GM23338 (cell line): Measurements from ENCODE around the gene CUX1. TPM values are rescaled to one million over a fixed set of nuclear protein-coding genes. Genes with fewer than 3 reads are reported as not detected.

Experiments used
- ATAC-seq: fragments of 200-7000 bp; cut with Tn5 transposase; 3 replicates; pipeline ENCODE4 v1.9.1; 2020
- DNase-seq: peaks from one replicate; pipeline ENCODE4 v3.0.0-alpha.2; 2015; ENCODE audit warnings: low spot score
- H2AFZ ChIP-seq: fragments of 200-600 bp; sonication (generic); 2 replicates; pipeline ENCODE4 v1.8.0; 2016; ENCODE audit warnings: antibody characterized with exemption, mild to moderate bottlenecking, moderate library complexity
- H3F3A ChIP-seq: fragments of 200-600 bp; sonication (generic); replicated peaks from 2 replicates; pipeline ENCODE4 v1.8.0; 2017; ENCODE audit warnings: antibody characterized with exemption, mixed run types, low read depth
- H3K27ac ChIP-seq: fragments of 200-600 bp; sonication (generic); 2 replicates; pipeline ENCODE4 v1.6.1; 2016; ENCODE audit warnings: low read depth
- H3K27me3 ChIP-seq: fragments of 200-600 bp; sonication (generic); 2 replicates; pipeline ENCODE4 v1.8.0; 2016; ENCODE audit warnings: mild to moderate bottlenecking, mixed run types, moderate library complexity; ENCODE audit not compliant: insufficient read depth
- H3K36me3 ChIP-seq: fragments of 200-600 bp; sonication (generic); 2 replicates; pipeline ENCODE4 v1.8.0; 2016; ENCODE audit warnings: mild to moderate bottlenecking; ENCODE audit not compliant: insufficient read depth
- H3K4me1 ChIP-seq: fragments of 200-600 bp; sonication (generic); 2 replicates; pipeline ENCODE4 v1.8.0; 2016; ENCODE audit warnings: mild to moderate bottlenecking, moderate library complexity; ENCODE audit not compliant: insufficient read depth
- H3K4me2 ChIP-seq: fragments of 200-600 bp; sonication (generic); 2 replicates; pipeline ENCODE4 v1.7.1; 2017; ENCODE audit warnings: mixed run types
- H3K4me3 ChIP-seq: fragments of 200-600 bp; sonication (generic); 2 replicates; pipeline ENCODE4 v1.6.1; 2016; ENCODE audit warnings: mixed run types
- H3K79me2 ChIP-seq: fragments of 200-600 bp; sonication (generic); replicated peaks from 2 replicates; pipeline ENCODE4 v1.8.0; 2017; ENCODE audit warnings: mild to moderate bottlenecking; ENCODE audit not compliant: insufficient read depth
- H3K9me2 ChIP-seq: fragments of 200-600 bp; sonication (generic); 2 replicates; pipeline ENCODE4 v1.8.0; 2017; ENCODE audit not compliant: insufficient read depth
- H4K20me1 ChIP-seq: fragments of 200-600 bp; sonication (generic); replicated peaks from 2 replicates; pipeline ENCODE4 v1.8.0; 2017; ENCODE audit warnings: mild to moderate bottlenecking; ENCODE audit not compliant: insufficient read depth
- H3K27ac Mint-ChIP-seq: 2 replicates; pipeline ENCODE4 v1.8.0; 2020; ENCODE audit warnings: inconsistent platforms, mild to moderate bottlenecking, moderate library complexity, mixed read lengths
- H3K27me3 Mint-ChIP-seq: 3 replicates; pipeline ENCODE4 v1.8.0; 2022; ENCODE audit warnings: low read depth, mild to moderate bottlenecking, moderate library complexity, mixed read lengths, inconsistent platforms; ENCODE audit not compliant: insufficient read depth, poor library complexity
- H3K36me3 Mint-ChIP-seq: 3 replicates; pipeline ENCODE4 v1.8.0; 2021; ENCODE audit warnings: low read depth, mild to moderate bottlenecking, inconsistent platforms, moderate library complexity, mixed read lengths
- H3K4me1 Mint-ChIP-seq: 3 replicates; pipeline ENCODE4 v1.8.0; 2020; ENCODE audit warnings: mild to moderate bottlenecking, inconsistent platforms, mixed read lengths
- H3K4me3 Mint-ChIP-seq: 3 replicates; pipeline ENCODE4 v1.8.0; 2021; ENCODE audit warnings: moderate library complexity, mild to moderate bottlenecking, inconsistent platforms, mixed read lengths
- H3K9me3 Mint-ChIP-seq: 3 replicates; pipeline ENCODE4 v1.8.0; 2020; ENCODE audit warnings: moderate library complexity, mild to moderate bottlenecking, inconsistent platforms, mixed read lengths
- CTCF ChIP-seq, 2 experiments: fragments of 200-600 bp in 1 of 2; sonication (generic) in 1 of 2; conservative IDR thresholded peaks; 2 replicates each; pipeline versions ENCODE4 v1.5.1 to v1.6.1; 2016 to 2017; ENCODE audit warnings: antibody characterized with exemption in 2 of 2, low read depth in 2 of 2, mild to moderate bottlenecking in 2 of 2, moderate library complexity in 1 of 2
- EZH2 ChIP-seq: fragments of 200-600 bp; sonication (generic); IDR thresholded peaks from one replicate; pipeline ENCODE4 v1.8.0; 2017; ENCODE audit warnings: antibody characterized with exemption, mild to moderate bottlenecking, low read depth; ENCODE audit not compliant: unreplicated experiment
- EZH2phosphoT487 ChIP-seq: fragments of 200-600 bp; sonication (generic); IDR thresholded peaks from one replicate; pipeline ENCODE4 v1.8.1; 2018; ENCODE audit warnings: antibody characterized with exemption; ENCODE audit not compliant: unreplicated experiment
- NANOG ChIP-seq: IDR thresholded peaks from 2 replicates; pipeline ENCODE4 v1.6.1; 2016; ENCODE audit warnings: antibody characterized with exemption, borderline replicate concordance
- POLR2AphosphoS5 ChIP-seq: IDR thresholded peaks from 2 replicates; pipeline ENCODE4 v1.6.1; 2016; ENCODE audit warnings: antibody characterized with exemption, low read depth
- STAT1 ChIP-seq: IDR thresholded peaks from one replicate; pipeline ENCODE4 v1.6.1; 2016; ENCODE audit warnings: antibody characterized with exemption; ENCODE audit not compliant: unreplicated experiment
- ZNF114 ChIP-seq: fragments of 250-450 bp; sonication (Bioruptor Pico); IDR thresholded peaks from 2 replicates; pipeline ENCODE4 v1.5.0; 2020; ENCODE audit warnings: mild to moderate bottlenecking, moderate library complexity
- ZNF331 ChIP-seq: fragments of 250-450 bp; sonication (Bioruptor Pico); IDR thresholded peaks from 2 replicates; pipeline ENCODE4 v1.5.0; 2020; ENCODE audit warnings: low read depth, mild to moderate bottlenecking, moderate library complexity
- polyA plus RNA-seq: library from polyadenylated mRNA; unstranded; fragments of >200 nt; fragmentation: Nextera tagmentation; extraction: Ambion mirVana; gene quantifications from 2 replicates; pipeline ENCODE4 v1.2.1, GENCODE V29; 2016
- total RNA-seq: library from RNA; depleted of rRNA; stranded (reverse); fragments of >200 nt; shearing (Covaris generic); gene quantifications from 2 replicates; pipeline ENCODE4 v1.2.3, GENCODE V29; 2014
- TF ChIP-seq, protein P1 (sequence below): IDR thresholded peaks from one replicate; pipeline ENCODE4 v1.6.1; 2018; ENCODE audit warnings: antibody characterized with exemption; ENCODE audit not compliant: unreplicated experiment

Gene CUX1
- total and polyA plus RNA-seq, 2 experiments from 2014 or later = 49.9 to 64.0 TPM

- H3K4me3 Mint-ChIP-seq = no peak overlapping the region
- no peak overlapping the region for H3K4me2 ChIP-seq
- no peaks in the 10 kb centered on the region for H3K36me3 ChIP-seq
- DNase-seq (no peak), ATAC-seq (no peak)
- no peaks in the 10 kb centered on the region for H3K4me1 Mint-ChIP-seq
- no peak overlapping the region for H3K27ac Mint-ChIP-seq
- no peak overlapping the region for H3K27ac ChIP-seq
- no peak overlapping the region for H2AFZ ChIP-seq
- peaks cover 8% of the 10 kb centered on the region for H3K27me3 Mint-ChIP-seq
- no peaks in the 10 kb centered on the region for H3K9me3 Mint-ChIP-seq
- no peaks in the 10 kb centered on the region for H3K79me2 ChIP-seq
- no peaks in the 10 kb centered on the region for H3F3A ChIP-seq
- TF ChIP-seq, protein P1, sequence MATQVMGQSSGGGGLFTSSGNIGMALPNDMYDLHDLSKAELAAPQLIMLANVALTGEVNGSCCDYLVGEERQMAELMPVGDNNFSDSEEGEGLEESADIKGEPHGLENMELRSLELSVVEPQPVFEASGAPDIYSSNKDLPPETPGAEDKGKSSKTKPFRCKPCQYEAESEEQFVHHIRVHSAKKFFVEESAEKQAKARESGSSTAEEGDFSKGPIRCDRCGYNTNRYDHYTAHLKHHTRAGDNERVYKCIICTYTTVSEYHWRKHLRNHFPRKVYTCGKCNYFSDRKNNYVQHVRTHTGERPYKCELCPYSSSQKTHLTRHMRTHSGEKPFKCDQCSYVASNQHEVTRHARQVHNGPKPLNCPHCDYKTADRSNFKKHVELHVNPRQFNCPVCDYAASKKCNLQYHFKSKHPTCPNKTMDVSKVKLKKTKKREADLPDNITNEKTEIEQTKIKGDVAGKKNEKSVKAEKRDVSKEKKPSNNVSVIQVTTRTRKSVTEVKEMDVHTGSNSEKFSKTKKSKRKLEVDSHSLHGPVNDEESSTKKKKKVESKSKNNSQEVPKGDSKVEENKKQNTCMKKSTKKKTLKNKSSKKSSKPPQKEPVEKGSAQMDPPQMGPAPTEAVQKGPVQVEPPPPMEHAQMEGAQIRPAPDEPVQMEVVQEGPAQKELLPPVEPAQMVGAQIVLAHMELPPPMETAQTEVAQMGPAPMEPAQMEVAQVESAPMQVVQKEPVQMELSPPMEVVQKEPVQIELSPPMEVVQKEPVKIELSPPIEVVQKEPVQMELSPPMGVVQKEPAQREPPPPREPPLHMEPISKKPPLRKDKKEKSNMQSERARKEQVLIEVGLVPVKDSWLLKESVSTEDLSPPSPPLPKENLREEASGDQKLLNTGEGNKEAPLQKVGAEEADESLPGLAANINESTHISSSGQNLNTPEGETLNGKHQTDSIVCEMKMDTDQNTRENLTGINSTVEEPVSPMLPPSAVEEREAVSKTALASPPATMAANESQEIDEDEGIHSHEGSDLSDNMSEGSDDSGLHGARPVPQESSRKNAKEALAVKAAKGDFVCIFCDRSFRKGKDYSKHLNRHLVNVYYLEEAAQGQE = no peak
- no peak for TF ChIP-seq ZNF114 (CRISPR knock-in tag)
- no peaks in the 10 kb centered on the region for H3K4me1 ChIP-seq
- H3K9me2 ChIP-seq = no peaks in the 10 kb centered on the region
- H4K20me1 ChIP-seq = no peaks in the 10 kb centered on the region; the same call in 1 of the 2 replicates
- H3K4me3 ChIP-seq = no peak overlapping the region
- H3K27me3 ChIP-seq = no peaks in the 10 kb centered on the region
- peaks cover 10% of the 10 kb centered on the region for H3K36me3 Mint-ChIP-seq
Measured at GRCh38 chr7:102223184-102223583, 405.8 kb downstream of the CUX1 start.

- Mint-ChIP-seq H3K4me3 (no peak overlapping the region), H3K27me3 (peaks cover 5% of the 10 kb centered on the region), H3K9me3 (no peaks in the 10 kb centered on the region), H3K4me1 (no peaks in the 10 kb centered on the region), H3K36me3 (peaks cover 25% of the 10 kb centered on the region), H3K27ac (no peak overlapping the region)
- Histone ChIP-seq H3F3A (no peaks in the 10 kb centered on the region), H3K4me1 (no peaks in the 10 kb centered on the region), H3K27me3 (no peaks in the 10 kb centered on the region), H3K79me2 (no peaks in the 10 kb centered on the region), H3K4me2 (no peak overlapping the region), H3K36me3 (no peaks in the 10 kb centered on the region; the same call in 1 of the 2 replicates), H3K4me3 (no peak overlapping the region), H4K20me1 (no peaks in the 10 kb centered on the region; the same call in 1 of the 2 replicates), H2AFZ (no peak overlapping the region), H3K9me2 (no peaks in the 10 kb centered on the region), H3K27ac (no peak overlapping the region)
- no peak for DNase-seq
- ATAC-seq = no peak
- no peak for TF ChIP-seq STAT1
- TF ChIP-seq EZH2phosphoT487 = no peak
- no peak for TF ChIP-seq ZNF331 (CRISPR knock-in tag)
- TF ChIP-seq POLR2AphosphoS5 = no peak
- no peak for TF ChIP-seq EZH2
- TF ChIP-seq, protein P1 = no peak
- TF ChIP-seq CTCF (conservative IDR thresholded peaks at IDR 0.05; ENCODE audit: low read depth in 2 of 2) = no peak
- no peak for TF ChIP-seq NANOG
Measured at GRCh38 chr7:102225025-102225424, 407.6 kb downstream of the CUX1 start.
